ENCODE measurements around the gene SLC4A3.

SLC4A3 gene, protein sequence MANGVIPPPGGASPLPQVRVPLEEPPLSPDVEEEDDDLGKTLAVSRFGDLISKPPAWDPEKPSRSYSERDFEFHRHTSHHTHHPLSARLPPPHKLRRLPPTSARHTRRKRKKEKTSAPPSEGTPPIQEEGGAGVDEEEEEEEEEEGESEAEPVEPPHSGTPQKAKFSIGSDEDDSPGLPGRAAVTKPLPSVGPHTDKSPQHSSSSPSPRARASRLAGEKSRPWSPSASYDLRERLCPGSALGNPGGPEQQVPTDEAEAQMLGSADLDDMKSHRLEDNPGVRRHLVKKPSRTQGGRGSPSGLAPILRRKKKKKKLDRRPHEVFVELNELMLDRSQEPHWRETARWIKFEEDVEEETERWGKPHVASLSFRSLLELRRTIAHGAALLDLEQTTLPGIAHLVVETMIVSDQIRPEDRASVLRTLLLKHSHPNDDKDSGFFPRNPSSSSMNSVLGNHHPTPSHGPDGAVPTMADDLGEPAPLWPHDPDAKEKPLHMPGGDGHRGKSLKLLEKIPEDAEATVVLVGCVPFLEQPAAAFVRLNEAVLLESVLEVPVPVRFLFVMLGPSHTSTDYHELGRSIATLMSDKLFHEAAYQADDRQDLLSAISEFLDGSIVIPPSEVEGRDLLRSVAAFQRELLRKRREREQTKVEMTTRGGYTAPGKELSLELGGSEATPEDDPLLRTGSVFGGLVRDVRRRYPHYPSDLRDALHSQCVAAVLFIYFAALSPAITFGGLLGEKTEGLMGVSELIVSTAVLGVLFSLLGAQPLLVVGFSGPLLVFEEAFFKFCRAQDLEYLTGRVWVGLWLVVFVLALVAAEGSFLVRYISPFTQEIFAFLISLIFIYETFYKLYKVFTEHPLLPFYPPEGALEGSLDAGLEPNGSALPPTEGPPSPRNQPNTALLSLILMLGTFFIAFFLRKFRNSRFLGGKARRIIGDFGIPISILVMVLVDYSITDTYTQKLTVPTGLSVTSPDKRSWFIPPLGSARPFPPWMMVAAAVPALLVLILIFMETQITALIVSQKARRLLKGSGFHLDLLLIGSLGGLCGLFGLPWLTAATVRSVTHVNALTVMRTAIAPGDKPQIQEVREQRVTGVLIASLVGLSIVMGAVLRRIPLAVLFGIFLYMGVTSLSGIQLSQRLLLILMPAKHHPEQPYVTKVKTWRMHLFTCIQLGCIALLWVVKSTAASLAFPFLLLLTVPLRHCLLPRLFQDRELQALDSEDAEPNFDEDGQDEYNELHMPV

DNA sequence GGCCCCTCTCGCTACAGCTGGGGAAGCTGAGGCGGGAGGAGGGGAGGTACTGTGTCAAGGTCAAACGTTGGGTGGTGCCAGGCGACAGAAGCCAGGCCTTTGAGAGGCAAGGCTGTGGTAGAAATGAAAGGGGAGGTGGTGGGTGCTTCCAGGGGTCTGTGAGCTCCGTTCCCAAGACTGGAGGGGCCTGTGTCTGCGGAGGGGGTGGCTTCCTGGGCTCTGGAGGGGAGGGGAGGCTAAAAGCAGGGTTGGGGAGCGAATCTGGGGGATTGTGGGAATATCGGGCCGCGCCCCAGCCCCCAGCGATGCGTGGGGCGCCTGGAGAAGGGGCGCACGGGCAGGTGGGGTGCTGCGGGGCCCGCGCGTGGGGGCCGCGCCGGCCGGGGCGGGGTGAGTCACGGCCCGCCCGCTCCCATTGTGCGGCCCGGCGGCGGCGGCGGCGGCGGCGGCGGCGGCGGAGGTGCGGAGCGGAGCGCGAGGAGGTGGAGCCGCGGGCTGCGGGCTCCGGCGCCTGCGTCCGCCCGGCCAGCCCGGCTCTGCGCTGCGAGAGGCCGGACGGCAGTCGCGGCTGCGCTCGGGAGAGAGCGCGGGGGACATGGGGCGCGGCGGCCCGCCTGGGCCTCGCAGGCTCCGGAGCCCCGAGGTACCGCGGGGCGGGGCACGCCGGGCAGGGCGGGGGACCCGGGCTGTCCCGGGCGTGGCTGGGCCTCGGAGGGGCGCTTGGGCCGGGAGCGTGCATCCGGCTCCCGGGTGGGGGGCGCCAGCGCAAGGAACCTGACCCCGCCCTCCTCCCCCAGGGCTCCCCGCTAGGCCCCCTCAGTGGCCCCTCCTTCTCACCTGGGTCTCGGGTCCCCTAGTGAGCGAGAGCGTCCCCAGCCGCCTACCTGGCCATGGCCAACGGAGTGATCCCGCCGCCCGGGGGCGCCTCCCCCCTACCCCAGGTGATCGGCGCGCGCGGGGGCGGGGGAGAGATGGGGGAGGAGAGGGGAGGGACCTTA lies at the start of gene SLC4A3:
SLC4A3 (plus strand) TSS at position 528 of the 998 bp plus-strand sequence; CDS start at position 891, 363 bp downstream.
- peak; percentile 47 for DNase-seq (ENCODE audit: low spot score)

DNA sequence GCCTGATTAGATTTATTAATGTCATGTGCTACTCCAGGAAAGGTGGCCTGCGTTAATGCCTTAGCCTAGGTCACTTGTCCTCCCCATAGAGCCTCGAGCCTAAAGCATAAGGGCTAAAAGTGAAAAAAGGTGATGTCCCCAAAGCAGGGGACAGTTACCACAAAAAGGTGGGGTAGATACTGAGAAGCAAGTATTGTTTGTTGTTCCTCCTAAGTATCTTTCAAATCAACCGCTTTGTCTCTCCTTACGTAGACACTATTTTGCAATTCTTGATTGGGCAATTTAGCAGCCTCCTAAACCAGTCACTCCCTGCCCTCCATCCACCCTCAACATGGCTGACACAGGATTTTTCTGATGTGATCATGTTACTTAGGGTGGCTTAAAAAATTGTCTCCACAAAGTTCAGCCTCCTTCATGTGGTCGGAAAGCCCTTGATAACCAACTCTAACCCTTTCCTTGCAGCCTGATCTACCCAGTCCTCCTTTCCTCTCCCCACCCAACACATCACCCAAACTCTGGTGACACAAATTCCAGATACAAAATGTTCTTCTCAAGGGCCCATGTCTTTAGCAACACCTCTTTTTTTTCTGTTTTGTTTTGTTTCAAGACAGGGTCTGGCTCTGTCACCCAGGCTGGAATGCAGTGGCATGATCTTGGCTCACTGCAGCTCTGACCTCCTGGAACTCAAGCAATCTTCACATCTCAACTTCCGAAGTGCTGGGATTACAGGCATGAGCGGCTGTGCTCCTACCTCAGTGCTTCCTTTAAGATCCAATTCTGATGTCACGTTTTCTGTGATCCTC lies 48.4 kb upstream of the SLC4A3 start:
- DNase-seq (ENCODE audit: low spot score), result no peak

DNA sequence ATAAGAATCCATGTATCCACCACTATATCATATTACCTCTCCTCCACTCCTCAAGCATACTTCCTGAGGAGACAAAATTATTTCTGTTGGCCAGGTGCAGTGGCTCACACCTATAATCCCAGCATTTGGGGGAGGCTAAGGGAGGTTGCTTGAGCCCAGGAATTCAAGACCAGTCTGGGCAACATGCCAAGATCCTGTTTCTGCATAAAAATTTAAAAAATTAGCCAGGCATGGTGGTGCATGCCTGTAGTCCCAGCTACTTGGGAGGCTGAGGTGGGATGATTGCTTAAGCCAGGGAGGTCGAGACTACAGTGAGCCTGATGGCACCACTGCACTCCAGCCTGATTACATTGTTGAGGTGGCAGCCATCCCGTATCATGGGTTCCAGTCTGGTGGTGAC lies 46.1 kb upstream of the SLC4A3 start:
- DNase-seq (ENCODE audit: low spot score), result no peak

DNA sequence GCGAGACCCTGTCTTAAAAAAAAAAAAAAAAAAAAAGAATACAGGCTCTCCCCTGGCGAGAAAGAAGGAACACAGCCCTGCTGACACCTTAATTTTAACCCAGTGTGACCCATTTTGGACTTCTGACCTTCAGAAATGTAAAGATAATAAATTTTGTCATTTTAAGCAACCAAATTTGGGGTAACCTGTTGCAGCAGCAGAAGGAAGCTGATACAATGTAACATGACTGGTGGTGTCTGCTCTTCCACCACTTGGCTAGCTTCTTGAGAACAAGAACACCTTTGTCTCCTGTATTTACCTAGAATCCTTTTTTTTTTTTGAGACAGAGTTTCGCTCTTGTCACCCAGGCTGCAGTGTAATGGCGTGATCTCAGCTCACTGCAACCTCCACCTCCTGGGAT lies 36.3 kb upstream of the SLC4A3 start:
- no peak for DNase-seq (ENCODE audit: low spot score)

DNA sequence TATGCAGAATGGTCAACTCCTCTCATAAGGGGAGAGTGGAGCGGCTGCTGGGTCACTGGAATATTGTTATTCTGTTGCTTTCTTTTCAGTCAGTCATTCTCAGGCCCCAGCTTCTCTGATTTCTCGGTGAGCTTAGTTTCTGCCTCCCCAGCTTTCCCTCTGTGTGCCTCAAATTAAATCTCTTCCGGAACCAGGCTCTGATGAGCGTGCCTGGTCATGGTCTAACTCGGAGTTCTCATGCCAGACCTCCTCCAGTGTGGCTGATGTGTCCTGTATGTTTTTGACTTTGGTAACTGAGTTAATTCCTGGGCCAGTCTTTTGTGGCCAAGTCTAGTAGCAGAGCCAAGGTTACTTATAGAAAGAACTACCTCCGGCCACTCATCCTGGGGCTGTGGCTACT lies 34.7 kb upstream of the SLC4A3 start:
- DNase-seq (ENCODE audit: low spot score), result no peak

DNA sequence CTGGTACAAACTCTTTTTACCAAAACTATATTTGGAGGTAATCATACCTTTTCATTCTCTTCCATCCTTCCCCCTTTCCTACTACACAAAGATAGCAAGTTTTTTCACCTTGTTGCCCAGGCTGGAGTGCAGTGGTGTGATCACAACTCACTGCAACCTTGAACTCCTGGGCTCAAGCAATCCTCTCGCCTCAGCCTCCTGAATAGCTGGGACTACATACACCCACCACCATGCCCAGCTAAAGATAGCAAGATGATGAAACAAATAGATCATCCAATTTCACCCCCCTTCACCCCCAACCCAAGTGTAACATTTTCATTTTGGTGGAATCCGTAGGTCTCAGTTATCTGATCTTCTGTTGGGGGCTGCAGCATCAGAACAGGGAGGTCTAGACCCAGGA lies 34.3 kb upstream of the SLC4A3 start:
- no peak for DNase-seq (ENCODE audit: low spot score)

DNA sequence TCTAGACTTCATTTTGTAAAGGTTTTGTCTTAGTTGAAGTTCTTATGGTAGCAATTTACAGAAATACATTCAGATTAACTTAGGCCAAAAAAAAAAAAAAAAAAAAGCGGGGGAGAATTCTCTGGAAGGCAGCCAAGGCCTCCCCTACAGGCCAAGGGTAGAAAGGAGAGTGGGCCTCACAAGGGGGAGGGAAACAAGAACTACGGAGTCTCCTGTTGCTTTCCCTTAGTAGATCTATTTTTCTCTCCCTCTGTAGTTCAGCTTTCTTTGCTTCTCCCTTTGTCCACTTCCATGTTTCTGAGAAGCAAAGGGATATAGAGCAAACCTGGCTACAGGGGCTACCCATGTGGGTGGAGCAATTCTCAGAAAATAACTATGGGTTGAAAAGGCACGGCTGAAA lies 32.2 kb upstream of the SLC4A3 start:
- no peak for DNase-seq (ENCODE audit: low spot score)

DNA sequence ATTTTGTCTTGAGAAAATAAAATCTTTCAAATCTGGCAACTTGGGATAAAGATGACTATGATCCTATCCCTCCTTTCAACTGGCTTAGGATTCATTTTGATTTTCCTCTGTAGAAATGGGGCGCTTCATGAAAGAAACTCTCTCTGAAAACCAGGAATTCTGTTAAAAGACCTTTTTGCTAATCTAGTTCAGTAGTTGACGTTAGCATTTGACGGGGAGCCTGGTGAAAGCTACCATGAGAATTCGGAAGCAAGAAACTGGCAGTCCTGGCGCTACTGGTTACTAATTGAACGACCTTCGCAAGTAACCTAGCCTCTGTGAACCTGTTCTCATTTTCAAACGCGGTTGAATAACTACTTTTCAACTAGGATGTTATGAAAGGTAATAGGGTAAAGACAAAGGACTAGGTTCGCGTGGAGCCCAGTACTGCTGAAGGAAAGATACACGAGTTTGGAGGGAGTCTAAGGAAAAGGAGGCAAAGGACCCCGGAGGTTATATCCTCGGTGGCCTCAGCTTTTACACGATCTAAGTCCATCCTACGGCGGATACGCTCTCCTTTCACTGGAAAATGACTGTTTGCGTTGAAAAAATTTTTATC lies 30.4 kb upstream of the SLC4A3 start:
- peak; percentile 18 for DNase-seq (ENCODE audit: low spot score)

DNA sequence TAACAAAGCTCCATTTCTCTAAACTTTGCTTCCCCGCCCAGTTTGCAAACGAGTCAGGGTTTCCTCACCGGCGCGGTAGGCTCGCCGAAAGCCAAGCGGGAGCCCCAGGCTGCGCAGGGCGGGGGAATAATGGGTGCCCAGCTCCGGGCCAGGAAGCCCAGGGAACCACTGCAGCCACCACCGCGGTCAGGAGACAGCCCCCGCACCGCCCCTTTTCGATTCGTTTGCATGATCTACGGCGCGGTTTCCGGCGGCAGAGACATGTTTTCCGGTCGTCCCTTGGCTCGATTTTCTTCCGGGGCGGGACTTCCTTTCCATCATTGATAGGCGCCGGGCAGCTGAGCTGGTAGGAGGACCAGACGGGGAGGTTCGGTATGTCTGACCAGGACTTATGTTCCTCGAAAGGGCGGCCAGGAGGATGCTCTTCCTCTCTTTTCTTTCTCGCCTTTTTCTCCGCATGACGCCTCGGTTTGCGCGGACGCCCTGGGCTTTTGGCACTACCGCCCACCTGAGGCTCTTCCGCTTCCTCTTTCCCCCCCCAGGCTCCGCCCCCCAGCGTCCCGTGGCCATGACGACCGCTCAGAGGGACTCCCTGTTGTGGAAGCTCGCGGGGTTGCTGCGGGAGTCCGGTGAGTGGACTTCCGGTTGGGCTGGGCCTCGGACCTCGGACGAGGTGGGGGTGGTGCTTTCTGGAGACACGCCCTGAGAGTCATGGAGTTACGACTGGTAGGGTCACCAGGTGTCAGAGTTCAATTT lies 29.7 kb upstream of the SLC4A3 start, which contains the start of gene STK11IP:
STK11IP (plus strand) TSS at position 306 of the 756 bp plus-strand sequence; CDS start at position 569, 263 bp downstream.
- peak; percentile 93 for DNase-seq (ENCODE audit: low spot score)

DNA sequence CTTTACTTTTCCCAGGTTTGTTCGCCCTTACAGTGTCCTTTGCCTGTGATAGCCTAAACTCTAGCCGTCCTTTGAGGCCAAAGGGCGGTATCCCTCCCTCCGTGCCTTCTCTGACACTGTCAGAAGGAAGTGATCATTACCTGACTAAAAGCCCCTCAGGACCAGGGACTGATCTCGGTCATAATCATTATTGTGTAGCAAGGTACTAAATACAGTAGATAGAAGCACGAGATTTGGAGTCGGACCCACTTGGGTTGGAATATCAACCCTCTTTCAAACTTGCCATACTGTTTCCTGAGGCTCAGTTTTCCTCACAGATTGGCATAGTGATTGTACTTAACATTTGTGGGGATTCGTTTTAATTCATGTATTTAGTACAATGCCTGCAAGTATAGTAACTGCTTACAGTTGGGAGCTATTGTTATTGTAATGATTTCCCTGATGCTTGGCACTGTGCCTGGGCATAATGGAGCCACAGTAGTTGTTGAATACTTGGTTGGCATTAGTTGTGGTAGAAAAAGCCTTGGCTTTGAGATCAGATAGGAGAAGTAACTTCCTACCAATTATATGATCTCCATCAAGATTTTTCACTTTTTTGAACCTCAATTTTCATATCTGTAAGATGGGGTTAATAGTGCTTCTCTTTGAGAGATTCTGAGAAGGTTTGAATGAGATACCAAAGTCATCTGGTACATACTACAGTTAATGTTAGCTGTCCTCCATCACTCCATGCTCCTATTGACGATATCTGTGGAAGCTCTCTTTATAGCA lies 28.9 kb upstream of the SLC4A3 start:
- no peak for DNase-seq (ENCODE audit: low spot score)

DNA sequence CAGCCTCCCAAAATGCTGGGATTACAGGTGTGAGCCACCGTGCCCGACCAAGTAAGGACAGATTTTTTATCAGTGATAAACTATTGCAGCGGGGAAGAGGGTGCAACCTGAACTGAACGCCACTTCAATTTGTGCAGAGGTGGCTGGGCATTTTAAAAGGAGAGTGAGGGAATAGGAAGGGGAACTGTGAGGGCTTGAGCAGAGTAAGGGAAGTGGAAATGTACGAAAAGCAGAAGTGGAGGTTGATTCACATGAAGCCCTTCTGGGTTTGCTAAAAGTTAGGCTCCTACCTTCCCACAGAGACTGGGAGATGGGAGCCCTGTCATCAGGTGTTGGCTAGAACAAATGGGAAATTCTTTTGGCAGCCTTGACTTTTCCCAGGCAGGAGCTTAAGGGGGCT lies 23.7 kb upstream of the SLC4A3 start:
- DNase-seq (ENCODE audit: low spot score), result peak; percentile 45

DNA sequence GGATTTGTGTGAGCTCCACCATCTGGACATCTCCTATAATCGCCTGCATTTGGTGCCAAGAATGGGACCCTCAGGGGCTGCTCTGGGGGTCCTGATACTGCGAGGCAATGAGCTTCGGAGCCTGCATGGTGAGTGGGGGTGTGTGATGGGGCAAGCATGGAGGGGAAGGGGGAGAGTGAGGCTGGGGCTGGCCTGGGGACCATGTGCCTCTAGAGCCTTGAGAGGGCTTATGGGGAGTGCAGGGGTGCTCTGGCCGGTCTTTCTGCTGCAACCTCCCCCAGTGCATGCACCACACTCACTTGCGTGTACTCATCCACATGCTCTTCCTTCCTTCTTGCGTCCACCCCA lies 21.8 kb upstream of the SLC4A3 start:
- no peak for DNase-seq (ENCODE audit: low spot score)

DNA sequence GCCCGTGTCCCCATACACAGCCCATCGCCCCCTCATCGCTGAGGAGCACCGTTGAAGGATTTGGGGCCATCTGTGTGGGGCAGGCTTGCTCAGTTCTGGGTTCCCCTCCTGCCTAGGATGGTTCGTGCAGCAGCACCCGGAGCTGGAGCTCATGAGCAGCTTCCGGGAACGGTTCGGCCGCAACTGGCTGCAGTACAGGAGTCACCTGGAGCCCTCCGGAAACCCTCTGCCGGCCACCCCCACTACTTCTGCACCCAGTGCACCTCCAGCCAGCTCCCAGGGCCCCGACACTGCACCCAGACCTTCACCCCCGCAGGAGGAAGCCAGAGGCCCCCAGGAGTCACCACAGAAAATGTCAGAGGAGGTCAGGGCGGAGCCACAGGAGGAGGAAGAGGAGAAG lies 19.5 kb upstream of the SLC4A3 start:
- no peak for DNase-seq (ENCODE audit: low spot score)

DNA sequence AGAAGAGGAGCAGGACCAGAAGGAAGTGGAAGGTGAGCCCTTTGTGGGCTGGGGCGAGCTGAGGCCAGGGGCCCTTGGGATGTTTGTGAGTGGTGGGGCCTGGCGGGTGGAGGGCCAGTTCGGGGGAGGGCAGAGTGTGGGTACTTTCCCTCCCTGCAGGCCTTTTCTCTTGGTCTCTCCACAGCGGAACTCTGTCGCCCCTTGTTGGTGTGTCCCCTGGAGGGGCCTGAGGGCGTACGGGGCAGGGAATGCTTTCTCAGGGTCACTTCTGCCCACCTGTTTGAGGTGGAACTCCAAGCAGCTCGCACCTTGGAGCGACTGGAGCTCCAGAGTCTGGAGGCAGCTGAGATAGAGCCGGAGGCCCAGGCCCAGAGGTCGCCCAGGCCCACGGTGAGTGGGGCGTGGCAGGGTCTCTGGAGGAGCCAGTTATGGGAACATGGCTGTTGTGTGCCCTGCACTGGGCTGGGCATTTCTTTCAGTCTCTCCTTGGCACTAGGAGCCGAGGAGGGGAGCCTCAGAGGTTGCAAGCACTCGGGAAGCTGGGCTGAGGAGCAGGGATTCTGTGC lies 18.9 kb upstream of the SLC4A3 start:
- DNase-seq (ENCODE audit: low spot score), result no peak

DNA sequence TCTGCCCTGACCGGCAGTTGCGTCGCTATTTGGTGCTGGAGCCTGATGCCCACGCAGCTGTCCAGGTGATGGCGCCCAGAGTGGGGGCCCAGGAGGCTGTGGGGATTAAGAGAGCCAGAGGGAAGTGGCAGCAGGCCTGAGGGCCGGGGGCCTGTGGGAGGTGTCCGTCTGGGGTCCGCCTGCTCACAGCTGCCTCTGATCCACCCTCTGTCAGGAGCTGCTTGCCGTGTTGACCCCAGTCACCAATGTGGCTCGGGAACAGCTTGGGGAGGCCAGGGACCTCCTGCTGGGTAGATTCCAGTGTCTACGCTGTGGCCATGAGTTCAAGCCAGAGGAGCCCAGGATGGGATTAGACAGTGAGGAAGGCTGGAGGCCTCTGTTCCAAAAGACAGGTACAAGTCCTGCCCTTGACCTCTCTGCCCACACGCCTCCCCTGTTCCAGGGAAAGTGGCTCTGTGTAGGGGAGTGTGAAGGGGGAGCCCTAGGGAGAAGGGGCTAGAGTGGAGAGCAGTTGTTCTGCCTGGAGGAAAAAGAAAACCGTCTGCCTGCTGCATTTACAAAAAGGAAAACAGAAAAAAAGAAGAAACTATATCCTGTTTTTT lies 18.2 kb upstream of the SLC4A3 start:
- DNase-seq (ENCODE audit: low spot score), result no peak

DNA sequence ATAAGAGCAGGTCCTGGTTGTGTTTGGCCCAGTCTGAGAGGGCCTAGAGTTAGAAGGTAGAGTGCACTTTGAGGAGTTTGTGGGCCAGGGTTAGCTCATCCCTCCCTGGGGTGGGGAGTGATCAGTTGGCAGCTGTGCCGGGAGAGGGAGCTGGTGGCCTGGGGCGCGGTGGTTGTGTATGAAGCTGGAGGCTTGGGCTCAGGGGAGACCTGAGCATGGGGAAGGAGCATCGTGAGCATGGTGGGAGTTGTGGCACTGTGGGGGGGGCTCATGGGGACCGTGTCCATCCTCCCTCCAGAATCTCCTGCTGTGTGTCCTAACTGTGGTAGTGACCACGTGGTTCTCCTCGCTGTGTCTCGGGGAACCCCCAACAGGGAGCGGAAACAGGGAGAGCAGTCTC lies 16.1 kb upstream of the SLC4A3 start:
- no peak for DNase-seq (ENCODE audit: low spot score)

DNA sequence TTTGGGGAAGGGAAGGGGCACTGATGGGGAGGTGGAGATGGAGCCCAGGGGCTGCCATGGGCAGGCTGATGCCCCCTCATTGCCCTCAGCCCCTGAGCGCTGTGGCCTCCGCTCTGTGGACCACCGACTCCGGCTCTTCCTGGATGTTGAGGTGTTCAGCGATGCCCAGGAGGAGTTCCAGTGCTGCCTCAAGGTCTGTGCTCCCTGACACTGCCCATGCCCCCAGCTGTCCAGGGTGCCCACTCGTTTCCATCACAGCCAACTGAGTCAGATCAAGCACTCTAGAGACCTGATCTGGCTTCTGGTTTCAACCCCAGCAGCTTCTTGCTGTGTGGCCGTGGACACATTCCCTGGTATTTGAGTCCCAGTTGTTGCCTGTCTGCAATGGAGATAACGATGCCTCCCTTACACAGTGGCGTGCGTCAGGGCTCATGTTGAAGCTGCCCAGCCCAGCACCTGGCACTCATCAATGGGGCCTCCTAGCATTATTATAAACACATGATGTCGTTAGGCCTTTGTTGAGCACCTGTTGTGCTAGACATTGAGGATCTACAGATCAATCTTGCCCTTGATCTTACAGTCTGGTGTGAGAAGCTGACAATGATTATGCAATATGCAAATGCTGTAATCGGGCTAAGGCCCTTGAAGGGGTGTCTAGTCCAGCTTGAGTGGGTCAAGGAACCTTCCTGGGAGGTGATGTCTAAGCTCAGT lies 15.4 kb upstream of the SLC4A3 start:
- no peak for DNase-seq (ENCODE audit: low spot score)

All from germinal center (tissue), 1 donor.